ENCODE data around the gene PTGIR. TPM values are rescaled to one million over a fixed set of nuclear protein-coding genes. Genes with fewer than 3 reads are reported as not detected.

PTGIR gene
- total RNA-seq, 6 experiments from 2014 or later: 2.4 to 4.1 (median 3.0) TPM

DNA sequence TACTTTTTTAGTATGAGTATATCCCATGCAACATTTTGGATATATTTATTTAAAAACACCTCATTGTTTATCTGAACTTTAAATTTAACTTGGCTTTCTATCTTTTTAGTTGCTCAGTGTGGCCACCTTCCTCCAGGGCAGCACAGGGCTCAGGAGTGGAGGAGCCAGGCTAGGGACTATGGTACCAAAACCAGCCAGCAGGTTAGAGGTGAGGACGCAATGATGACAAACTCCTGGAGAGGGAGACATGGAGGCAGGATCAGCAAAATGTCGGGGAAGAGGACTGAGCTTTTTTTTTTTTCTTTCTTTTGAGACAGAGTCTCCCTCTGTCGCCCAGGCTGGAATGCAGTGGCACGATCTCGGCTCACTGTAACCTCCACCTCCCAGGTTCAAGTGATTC, 53.4 kb downstream of the PTGIR start:
- TF ChIP-seq POLR2A (IDR thresholded peaks at IDR 0.05): no peak
- TF ChIP-seq, protein P1, sequence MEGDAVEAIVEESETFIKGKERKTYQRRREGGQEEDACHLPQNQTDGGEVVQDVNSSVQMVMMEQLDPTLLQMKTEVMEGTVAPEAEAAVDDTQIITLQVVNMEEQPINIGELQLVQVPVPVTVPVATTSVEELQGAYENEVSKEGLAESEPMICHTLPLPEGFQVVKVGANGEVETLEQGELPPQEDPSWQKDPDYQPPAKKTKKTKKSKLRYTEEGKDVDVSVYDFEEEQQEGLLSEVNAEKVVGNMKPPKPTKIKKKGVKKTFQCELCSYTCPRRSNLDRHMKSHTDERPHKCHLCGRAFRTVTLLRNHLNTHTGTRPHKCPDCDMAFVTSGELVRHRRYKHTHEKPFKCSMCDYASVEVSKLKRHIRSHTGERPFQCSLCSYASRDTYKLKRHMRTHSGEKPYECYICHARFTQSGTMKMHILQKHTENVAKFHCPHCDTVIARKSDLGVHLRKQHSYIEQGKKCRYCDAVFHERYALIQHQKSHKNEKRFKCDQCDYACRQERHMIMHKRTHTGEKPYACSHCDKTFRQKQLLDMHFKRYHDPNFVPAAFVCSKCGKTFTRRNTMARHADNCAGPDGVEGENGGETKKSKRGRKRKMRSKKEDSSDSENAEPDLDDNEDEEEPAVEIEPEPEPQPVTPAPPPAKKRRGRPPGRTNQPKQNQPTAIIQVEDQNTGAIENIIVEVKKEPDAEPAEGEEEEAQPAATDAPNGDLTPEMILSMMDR (IDR thresholded peaks at IDR 0.05): no peak
- Histone ChIP-seq H3K27me3 (no peaks in the 10 kb centered on the region), H3K27ac (no peak overlapping the region), H3K9me3 (no peaks in the 10 kb centered on the region), H3K36me3 (no peaks in the 10 kb centered on the region), H3K4me1 (no peaks in the 10 kb centered on the region), H3K4me3 (no peak overlapping the region)
- WGBS (ENCODE audit: insufficient coverage, low coverage, low lambda C conversion rate, missing lambda C conversion rate): 50% methylated on average over 5 of the region's 5 CpGs
- no peak for DNase-seq
- peak in 2 of 4 donors; percentile 37 to 44 for ATAC-seq
- intact Hi-C loops (cut with DNase I): no loop called here

Other genes starting within 250 kb of the PTGIR start
- under 1 TPM in 5 of 6 experiments, not detected in 1; 0.26 to 0.55 (median 0.44) TPM for gene CCDC8, start 211.5 kb downstream of the PTGIR start, total RNA-seq
- not detected for gene PNMA8C, start 196.2 kb downstream of the PTGIR start, total RNA-seq
- under 1 TPM in 4 of 6 experiments, not detected in 2; 0.06 to 0.26 (median 0.23) TPM for gene PNMA8A, start 153.5 kb downstream of the PTGIR start, total RNA-seq
- under 1 TPM; 0.20 to 0.55 (median 0.33) TPM for gene PNMA8B, start 129.2 kb downstream of the PTGIR start, total RNA-seq
- 100 to 1,000 TPM in 1 of 6 experiments, 10 to 100 TPM in 5; 83.8 to 119 (median 92.2) TPM for gene CALM3, start 23.8 kb downstream of the PTGIR start, total RNA-seq
- gene GNG8, start 11.1 kb upstream of the PTGIR start, total RNA-seq: not detected
- gene DACT3, start 36.1 kb upstream of the PTGIR start, total RNA-seq: 1 to 10 TPM in 3 of 6 experiments, under 1 TPM in 3; 0.46 to 1.6 (median 0.93) TPM
- gene PRKD2, start 92.0 kb upstream of the PTGIR start, total RNA-seq: 10 to 100 TPM; 15.1 to 20.2 (median 16.9) TPM
- 1 to 10 TPM; 5.8 to 9.5 (median 7.4) TPM for gene FKRP, start 121.0 kb upstream of the PTGIR start, total RNA-seq
- 10 to 100 TPM; 16.9 to 28.1 (median 23.7) TPM for gene STRN4, start 121.4 kb upstream of the PTGIR start, total RNA-seq
- gene SLC1A5, start 163.5 kb upstream of the PTGIR start, total RNA-seq: 1 to 10 TPM; 1.8 to 8.0 (median 4.4) TPM
- gene AP2S1, start 225.8 kb upstream of the PTGIR start, total RNA-seq: 10 to 100 TPM; 67.2 to 82.6 (median 73.6) TPM
- gene ARHGAP35, start 235.9 kb upstream of the PTGIR start, total RNA-seq: 10 to 100 TPM; 33.5 to 54.4 (median 47.8) TPM